Lower leg skin (tissue), 3 donors: ENCODE results near the gene SF3A1.

ENCODE experiments used
- CTCF ChIP-seq, 3 donors: fragments of 450-650 bp; IDR thresholded peaks; one replicate each; pipeline ENCODE4 v1.5.1; 2016; ENCODE audit warnings: antibody characterized with exemption in 3 of 3, mild to moderate bottlenecking in 3 of 3, moderate library complexity in 2 of 3
- POLR2A ChIP-seq, 2 donors: fragments of 450-650 bp; IDR thresholded peaks; one replicate each; pipeline ENCODE4 v1.6.1; 2016 to 2017; ENCODE audit warnings: antibody characterized with exemption in 2 of 2, mild to moderate bottlenecking in 1 of 2, moderate library complexity in 1 of 2

- TF ChIP-seq CTCF (IDR thresholded peaks at IDR 0.05) (no peak), POLR2A (IDR thresholded peaks at IDR 0.05) (no peak)
Observed at GRCh38 chr22:30333707-30334087, 23.0 kb downstream of the SF3A1 start.
